NK-92 (cell line): ENCODE results near the gene SF3B5.
"Not testable (repeated sequence)": the region's sequence is repeated elsewhere in the genome, so short reads cannot be mapped to it uniquely, and the experiment has no call there.

Experiments used
- DNase-seq: peaks from one replicate; lab custom pipeline; 2025; ENCODE audit not compliant: unreplicated experiment; lab: John Stamatoyannopoulos, UW

Gene SF3B5

DNA sequence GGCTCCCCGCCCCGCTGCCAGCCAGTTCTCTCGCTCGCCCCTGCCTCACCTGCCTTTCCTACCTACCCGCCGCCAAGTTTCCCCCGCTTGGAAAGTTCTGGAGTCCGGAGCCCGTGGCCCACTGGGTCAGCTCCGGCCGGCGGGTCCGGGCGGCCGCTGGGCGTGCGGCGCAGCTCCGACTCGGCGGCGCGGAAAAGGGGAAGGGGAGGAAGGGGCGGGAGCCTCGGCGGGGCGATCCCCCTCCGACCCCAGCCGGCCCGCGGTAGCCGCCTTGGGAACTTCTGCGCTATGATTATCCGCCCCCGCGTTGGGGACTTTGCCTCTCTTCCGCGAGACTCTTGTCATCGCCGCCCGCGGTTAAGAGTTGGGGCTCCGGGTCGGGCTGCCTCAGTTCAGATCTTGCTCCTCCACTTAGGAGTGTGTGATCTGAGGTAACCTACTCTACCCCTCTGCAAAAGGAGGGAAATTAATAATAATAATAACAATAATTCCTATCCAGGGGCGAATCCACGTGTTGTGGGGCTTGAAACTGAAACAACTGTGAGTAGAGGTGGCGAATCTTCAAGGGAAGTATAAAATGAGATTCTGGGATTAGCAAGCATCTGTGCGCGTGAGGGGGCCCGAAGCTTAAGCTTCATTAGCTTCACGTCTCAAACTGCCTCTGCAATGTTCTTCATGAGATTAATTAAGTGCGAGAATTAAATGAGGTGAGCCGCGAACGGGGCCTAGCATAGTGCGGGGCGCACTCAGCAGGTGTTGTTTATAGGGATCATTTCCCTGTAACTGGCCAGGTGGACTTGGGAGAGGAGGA is 30.8 kb downstream of the SF3B5 start:
- DNase-seq, result no peak

DNA sequence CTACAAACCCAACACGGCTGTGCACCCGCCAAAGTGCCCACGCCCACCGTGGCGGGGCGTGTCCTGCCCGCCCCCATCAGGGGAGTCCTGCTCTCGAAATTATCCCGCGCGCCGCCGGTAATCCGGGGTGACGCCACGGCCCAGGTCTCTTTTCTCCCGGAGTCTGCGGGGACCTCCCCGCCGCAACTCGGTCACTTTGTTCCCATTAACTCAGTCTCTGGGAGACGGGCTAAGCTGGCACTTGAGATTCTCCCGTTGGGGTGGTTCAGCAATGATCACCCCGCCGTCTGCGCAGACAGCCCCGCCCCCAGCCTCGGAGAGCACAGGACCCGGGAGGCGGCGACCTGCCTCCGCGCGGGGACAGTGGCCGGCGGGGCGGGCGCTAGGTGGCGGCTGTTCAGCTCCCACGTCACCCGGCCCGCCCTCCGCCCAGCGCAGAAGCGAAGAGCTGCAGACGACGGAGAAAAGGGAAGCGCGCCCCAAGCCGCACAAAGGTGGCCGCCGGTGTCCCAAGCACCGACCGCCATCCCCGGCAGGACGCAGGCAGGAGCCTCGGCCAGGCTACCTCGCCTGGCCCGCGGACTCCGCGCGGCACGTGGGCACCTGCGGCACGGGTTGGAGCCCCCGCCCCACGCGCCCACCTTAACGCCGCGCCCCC is 31.5 kb downstream of the SF3B5 start:
- peak; percentile 45 for DNase-seq

DNA sequence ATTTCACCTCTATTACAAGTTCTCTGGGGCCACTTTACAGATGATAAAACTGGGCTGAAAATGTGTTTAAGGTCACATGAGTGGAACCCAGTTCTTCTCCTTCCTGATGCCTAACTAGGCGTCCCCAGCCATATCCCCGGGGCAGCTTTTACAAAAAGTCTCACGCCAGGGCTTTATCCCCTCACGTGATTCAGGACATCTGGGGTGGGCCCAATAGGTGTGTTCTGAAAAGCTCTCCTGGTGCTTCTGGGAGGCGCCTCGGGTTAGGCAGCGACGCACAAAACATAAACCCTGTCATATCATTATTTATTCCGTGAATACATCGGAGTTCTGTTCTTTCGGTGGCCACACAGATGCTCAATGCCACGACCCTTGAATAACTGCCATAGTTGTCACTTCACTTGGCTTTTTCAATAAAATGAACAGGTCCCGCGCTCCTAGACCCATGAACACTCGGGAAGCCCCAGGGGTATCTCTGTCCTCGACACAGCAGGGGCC is 32.1 kb downstream of the SF3B5 start:
- no peak for DNase-seq

DNA sequence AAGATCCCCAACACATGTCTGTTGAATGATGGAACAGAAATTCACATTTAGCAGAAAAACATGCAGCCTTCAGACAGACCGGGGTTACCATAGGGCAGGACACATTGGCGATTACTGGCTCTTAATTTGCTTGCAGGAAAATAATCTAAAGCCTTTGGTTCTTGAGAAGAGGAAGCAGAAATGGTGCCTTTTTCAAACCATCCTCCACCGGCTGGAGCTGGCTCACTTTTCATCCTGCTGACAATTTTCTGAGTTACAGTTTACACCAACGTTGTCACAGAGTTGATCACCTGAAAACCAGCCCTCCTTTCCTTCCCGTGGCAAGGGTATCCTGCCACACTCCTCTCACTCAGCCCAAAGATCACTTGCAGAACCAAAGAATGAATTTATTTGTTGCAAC is 32.6 kb downstream of the SF3B5 start:
- no peak for DNase-seq

DNA sequence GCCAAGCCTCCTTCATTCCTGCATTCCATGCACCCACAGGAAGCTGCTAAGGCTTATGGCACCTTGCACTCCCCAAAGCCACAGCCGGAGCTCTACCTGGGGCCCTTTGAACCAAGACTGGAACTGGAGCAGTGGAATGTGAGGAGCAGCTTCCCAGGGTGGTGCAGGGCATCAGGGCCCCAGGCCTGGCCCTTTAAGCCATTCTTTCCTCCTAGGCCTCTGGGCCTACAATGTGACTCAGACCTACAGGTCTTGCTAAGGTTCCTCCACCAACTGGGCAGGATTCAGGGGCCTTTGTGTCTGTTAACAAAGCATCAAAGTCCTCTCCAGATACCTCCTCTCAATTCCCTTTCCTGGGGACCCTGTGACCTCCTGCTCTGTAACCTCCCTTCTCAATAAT is 36.2 kb downstream of the SF3B5 start:
- no peak for DNase-seq

DNA sequence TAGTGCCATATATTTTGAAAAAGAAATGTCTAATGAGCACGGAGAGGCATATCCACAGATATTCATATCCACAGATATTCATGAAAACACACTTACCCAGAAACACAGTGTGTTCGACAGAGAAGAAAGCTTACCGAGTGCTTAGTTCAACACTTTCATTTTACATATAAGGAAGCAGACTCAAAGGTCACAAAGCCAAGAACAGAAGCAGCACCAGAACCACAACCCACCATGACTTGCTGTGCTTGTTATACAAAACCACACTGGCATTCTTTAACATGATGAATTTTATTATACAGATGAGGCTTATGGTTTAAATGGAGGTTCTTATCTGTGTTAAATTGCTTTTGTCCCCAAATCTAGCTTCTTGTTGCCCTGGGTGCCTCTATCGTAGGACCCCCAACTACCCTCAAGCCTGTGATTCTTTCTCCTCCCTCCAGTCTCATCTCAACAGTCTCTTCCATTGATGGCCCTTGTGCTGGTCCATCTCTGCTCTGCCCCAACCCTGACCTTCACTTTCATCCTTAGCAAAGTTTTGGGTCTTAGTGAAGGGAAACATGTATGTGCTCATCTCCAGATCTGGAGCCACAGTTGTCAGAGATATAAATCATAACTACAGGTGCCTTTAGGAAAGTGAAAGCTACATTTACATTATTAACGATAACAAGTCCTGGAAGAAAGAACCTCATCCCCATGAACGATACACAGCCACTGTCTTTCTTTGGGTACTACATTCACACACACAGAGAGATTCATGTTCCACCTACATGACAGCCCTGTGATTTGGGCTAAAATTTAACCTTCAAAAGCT is 40.0 kb downstream of the SF3B5 start:
- no peak for DNase-seq

DNA sequence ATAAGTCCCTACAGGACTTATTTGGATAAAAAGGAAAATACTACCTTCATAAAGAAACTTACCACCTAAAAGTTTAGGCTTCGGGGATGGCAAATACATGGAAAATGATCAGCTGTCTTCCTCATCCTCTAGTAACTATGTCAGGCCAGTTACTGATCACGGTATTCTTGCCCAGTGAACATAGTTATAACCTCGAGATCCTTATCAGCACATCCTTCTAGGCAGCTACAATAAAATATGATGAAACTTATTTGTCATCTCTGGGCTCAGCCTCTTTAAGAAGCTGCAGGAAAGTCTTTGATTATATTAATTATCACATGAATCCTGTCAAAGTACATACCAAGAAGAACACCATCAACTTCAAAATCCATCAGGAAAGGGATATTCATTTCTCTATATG is 41.8 kb downstream of the SF3B5 start:
- no peak for DNase-seq

DNA sequence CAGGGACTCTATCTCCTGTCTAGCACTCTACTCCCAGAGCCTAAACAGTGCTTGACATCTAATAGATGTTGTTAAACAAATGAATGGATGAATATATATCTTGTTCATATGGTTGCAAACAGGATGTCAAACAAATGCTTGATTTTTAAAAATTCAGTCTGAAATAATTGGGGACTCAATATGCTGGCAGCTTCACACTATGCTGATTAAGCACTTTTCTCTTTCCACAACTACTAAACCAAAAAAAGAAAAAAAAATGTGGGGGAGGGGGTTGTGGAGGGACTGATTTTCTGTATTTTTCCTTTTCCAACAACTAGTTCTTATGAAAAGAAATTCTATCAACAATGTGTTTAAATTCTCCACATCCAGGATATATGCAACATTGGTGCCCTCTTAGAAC is 42.9 kb downstream of the SF3B5 start:
- DNase-seq, result no peak

DNA sequence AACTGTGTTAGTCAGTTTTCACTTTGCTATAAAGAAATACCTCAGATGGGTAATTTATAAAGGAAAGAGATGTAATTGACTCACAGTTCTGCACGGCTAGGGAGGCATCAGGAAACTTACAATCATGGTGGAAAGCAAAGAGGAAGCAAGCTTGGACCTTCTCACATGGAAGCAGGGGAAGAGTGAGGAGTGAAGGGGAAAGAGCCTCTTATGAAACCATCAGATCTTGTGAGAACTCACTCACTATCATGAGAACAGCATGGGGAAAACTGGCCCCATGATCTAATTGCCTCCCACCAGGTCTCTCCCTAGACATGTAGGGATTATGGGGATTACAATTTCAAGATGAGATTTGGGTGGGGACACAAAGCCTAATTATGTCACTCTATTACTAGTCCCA is 46.0 kb downstream of the SF3B5 start:
- DNase-seq, result no peak

DNA sequence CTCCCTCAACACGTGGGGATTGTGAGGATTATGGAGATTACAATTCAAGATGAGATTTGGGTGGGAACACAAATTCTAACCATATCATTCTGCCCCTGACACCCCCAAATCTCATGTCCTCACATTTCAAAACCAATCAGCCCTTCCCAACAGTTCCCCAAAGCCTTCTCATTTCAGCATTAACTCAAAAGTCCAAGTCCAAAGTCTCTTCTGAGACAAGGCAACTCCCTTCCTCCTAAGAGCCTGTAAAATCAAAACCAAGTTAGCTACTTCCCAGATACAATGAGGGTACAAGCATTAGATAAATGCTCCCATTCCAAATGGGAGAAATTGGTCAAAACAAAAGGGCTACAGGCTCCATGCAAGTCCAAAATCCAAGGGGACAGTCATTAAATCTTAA is 47.7 kb downstream of the SF3B5 start:
- no peak for DNase-seq

DNA sequence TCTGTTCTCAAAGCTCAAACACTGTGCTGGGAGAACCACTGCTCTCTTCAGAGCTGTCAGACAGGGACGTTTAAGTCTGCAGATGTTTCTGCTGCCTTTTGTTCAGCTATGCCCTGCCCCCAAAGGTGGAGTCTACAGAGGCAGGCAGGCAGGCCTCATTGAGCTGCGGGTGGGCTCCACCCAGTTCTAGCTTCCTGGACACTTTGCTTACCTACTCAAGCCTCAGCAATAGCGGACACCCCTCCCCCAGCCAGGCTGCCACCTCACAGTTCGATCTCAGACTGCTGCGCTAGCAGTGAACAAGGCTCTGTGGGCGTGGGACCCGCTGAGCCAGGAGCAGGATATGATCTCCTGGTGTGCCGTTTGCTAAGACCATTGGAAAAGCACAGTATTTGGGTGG is 48.7 kb downstream of the SF3B5 start:
- DNase-seq, result not testable (repeated sequence)

DNA sequence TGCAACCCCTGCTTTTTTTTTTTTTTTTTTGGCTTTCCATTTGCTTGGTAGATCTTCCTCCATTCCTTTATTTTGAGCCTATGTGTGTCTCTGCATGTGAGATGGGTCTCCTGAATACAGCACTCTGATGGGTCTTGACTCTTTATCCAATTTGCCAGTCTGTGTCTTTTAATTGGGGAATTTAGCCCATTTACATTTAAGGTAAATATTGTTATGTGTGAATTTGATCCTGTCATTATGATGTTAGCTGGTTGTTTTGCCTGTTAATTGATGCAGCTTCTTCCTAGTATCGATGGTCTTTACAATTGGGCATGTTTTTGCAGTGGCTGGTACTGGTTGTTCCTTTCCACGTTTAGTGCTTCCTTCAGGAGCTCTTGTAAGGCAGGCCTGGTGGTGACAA is 50.4 kb downstream of the SF3B5 start:
- not testable (repeated sequence) for DNase-seq
